Epidermal melanocyte (primary cell): ENCODE measurements around the gene PXDN.

ENCODE experiments used
- DNase-seq: peaks from one replicate; pipeline ENCODE4 v3.0.0; 2011; ENCODE audit warnings: low spot score; ENCODE audit not compliant: insufficient read length

PXDN gene

DNA sequence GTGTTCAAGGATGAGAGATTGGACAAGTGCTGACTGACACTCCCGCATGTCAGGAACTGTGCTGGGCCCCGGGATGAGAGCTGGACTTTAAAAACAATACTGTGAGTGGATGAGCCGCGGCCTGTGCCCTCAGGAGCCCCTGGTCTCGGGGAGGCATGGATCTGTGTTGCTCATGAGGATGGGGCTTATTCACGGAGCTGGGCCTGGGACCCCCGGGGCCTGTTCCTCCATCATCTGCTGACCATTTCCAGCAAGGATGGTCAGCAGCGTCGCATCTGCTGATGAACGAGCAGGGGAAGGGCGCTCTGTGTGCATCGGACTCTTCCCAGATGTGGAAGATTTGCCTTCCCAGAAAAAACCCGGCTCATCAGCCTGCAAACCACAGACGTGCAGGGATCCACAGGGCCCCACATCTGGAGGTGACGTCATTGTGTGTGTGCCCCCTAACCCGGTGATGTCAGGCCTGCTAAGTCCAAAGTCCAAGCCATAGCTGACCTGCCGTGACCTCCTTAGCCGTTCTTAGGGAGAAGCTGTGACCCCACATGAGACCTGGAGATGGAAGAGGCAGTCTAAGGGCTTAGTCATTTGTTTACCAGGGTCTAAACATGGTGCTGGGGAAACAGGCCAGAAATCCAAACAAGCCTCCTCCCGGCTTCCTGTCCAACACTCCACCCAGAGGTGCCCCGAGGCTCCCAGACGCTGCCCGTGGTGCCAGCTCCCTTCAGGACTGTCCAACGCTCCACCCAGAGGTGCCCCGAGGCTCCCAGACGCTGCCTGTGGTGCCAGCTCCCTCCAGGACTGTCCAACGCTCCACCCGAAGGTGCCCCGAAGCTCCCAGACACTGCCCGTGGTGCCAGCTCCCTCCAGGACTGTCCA is 143.9 kb downstream of the PXDN start:
- DNase-seq = no peak

DNA sequence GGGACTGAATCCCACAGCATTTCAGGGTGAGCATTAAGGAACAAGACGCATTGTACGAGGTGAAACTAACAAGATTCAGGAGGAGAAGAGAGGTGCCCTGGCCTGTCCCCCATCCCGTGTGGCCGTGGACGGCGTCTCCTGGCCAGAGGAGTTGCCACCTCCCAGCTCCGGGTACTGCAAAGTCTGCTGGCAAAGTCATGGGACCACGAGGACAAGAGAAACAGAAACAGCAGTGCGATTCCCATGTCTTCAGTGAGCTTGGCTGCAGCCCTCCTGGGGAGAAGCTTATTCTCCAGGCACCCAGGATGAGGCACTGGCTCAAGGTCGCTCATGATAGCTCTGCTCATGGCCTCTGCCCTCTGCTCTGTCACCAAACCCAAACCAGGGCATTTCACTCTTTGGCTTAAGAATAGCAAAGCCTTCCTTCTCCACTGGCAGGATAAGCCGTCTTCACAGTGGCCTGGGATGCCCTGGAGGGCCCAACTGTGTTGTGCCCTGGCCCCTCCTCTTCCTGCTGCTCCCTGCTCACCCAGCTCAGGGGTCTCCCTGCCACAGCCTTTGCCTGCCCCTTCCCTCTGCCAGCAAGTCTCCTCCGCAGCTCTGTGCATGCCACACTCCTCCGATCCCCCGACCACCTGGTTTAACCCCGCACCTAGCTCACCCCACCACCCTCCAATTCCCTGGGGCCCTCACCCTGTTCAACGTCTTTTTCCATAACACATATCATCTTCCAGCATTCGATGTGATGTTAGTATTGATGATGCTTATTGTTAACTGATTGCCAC is 144.8 kb downstream of the PXDN start:
- no peak for DNase-seq

DNA sequence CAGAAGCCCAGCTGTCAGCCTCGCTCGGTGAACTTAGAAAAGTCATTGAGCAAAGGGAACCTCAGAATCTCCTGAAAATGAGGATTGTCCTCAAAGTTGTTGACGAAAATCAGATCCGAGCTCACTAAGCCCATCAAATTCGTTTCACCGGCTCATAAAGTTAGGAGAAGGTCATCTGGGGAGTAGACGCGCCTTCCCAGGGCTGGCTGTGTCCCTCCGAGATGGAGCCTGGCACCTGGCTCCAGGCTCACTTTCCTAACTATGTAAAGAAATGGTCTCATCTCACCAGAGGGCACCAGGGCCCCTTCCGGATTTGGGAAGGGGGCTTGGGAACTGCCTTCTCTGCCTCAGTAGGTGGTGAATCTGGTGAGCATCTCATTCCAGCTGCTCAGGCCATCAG is 145.5 kb downstream of the PXDN start:
- DNase-seq = no peak

DNA sequence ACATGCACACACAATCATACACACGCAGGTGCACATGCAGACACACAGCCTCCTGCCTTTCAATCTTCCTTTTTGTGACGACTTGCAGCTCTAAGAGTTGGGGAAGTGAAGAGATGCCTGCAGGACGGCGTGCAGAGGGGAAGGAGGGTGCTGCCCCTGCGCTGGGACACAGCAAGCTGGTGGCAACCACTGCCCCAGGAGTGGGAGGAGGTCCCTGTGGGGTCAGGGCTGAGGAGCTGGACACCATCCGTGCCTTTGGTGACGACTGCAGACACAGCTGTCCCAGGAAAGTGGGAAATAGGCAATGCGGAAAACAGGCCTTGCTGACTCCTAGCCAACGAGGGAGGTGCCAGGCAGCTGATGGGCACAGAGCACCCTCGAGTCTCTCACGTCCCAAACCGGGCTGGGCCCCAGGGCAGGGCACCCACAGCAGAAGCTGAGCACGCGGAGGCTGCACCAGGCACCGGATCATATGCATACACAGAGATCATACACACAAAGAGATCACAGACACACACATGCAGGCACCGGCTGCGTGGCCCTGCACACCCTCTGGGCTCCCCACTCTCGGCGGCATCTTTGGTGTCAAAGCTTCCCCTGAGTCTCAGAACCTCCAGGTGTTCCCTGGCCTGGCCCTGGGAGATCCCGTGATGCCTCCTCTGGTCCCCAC is 146.1 kb downstream of the PXDN start:
- no peak for DNase-seq

DNA sequence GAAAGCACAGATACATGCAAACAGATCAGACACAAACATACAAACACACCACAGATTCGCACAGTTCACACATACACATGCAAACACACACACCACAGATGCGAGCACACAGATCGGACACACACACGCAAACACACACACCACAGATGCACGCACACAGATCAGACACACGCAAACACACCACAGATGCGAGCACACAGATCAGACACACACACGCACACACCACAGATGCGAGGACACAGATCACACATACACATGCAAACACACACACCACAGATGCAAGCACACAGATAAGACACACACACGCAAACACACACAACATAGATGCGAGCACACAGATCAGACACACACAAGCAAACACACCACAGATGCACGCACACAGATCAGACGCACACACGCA is 149.0 kb downstream of the PXDN start:
- DNase-seq = no peak

DNA sequence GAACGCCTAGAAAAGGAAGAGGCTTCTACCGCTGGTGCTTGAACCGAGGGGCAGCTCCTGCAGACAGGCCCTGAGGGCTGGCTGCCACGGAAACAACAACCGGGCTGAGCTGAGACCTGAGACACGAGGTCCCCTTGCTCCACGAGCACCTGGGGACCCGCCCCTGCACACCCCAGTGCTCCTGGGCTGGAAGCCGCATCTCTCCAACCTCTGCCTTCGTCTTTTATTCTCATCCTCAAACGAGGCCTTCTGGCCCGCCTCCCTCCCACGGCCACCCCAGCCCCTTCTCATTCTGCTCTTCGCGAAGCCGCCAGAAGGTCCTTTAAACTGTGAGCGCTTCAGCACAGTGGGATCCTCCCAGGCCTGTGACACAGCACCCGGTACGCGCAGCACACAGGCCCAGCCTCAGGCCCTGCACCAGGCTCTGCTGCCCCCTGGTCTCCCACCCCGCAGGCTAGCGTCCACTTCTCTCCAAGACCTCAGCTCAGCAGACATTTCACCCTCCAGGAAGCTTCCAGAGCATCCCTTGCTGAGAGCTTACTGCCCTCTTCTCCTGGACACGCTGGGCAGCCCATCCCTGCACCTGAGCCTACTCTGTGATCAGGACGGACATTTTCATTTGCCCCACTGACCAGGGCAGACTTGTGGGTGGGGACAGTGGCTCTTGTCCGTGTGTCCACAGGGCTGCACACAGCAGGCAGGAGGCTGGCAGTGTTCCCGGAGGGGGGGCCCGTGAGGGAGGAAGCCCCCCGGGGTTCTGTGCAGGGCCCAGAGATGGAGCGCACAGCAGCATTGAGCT is 149.7 kb downstream of the PXDN start:
- no peak for DNase-seq

DNA sequence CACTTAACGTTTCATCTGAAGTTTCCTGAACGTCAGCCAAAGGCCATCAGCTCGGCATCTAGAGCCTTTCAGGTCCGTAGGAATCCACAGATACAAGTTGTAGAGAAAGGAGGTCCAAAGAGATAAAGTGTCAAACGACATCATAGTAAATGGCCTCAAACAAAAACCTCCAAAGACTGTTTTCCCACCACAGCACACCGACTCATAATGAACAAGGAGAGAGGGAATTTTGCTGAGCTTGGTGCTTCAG is 150.3 kb downstream of the PXDN start:
- DNase-seq = no peak

DNA sequence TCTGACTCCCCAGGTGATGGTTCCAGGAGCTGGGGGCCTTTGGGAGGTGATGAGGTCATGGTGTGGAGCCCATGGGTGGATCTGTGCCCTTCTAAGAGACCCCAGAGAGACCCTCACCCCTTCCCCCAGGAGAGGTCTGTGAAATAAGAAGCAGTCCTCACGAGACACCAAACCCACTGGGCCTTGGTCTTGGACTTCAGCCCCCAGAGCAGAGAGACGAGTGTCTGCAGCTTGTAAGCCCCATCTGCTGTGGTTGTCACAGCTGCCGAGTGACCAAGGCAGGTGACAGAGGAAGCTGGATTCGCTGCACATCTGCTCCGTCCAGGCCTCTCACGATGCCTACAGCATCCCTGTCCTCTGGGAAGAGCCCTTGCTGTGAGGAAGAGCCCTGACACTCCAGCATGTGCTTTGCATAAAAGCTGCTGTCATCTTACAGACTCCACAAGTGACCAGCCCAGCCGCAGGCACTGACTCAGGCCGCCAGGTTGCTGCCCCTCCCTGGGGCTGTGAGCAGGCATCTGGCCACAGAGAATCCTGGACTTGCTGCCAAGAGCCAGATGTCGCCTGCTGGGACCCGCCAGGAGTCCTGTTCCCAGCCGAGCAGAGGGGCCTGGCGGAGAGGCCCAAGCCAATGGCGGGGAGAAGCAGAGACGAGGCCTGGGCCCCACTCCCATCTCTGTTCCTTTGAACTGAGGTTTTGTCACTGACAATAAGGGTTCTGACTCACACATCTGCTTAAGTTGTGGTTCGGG is 150.8 kb downstream of the PXDN start:
- DNase-seq = no peak

DNA sequence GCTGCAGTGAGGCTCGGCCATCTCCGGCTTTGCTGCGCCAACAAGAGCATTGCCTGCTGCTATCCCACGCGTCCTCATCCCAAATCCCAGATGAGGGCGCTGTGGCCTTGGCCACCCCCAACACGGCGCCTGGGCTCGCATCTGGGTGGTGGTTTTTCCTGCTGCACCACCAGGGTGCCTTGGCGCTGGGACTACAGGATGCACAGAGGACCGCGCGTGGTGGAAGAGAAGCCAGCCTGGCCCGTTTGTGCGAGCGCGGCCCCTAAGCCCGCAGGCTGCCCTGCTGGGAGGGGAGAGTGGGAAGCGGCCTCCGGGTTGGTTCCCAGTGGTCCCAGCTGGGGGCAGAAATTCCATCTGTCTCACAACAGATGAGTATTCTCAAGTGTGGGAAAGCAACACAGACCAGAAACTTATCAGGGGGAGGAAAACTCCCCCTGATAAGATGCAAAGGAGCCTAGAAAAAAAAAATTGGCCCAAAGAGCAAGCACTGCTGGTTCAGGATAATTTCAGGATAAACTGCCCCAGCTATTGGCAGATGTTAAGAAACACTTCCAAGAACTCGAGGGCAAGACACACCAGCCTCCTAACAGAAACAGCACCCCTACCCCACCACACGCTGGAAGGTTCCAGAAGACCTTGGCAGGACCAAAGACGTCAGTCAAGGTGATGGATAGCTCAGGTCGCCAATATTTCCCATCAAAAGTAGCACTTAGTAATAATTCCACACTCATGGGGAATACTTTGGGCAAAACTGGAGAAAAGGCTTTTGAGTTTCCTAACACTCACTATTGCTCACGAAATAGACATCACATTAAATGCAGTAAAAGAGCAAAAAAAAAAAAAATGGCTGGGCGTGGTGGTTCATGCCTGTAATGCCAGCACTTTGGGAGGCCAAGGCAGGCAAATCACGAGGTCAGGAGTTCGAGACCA is 152.1 kb downstream of the PXDN start:
- DNase-seq = no peak

DNA sequence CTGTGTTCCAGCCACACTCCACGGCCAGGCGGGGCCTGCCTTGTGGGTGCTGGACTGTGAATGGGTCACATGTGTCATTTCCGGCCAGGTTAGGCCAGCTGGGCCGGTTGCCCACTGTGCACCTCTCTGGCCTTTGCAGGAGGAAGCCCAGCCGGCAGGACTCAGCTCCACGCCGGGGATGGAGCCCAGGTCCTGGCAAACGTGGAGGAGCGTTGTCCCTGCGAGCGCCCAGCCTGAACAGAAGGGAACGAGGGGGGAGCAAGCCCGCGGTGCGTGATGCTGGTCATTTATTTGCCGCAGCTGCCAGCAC is 152.9 kb downstream of the PXDN start:
- DNase-seq = no peak

DNA sequence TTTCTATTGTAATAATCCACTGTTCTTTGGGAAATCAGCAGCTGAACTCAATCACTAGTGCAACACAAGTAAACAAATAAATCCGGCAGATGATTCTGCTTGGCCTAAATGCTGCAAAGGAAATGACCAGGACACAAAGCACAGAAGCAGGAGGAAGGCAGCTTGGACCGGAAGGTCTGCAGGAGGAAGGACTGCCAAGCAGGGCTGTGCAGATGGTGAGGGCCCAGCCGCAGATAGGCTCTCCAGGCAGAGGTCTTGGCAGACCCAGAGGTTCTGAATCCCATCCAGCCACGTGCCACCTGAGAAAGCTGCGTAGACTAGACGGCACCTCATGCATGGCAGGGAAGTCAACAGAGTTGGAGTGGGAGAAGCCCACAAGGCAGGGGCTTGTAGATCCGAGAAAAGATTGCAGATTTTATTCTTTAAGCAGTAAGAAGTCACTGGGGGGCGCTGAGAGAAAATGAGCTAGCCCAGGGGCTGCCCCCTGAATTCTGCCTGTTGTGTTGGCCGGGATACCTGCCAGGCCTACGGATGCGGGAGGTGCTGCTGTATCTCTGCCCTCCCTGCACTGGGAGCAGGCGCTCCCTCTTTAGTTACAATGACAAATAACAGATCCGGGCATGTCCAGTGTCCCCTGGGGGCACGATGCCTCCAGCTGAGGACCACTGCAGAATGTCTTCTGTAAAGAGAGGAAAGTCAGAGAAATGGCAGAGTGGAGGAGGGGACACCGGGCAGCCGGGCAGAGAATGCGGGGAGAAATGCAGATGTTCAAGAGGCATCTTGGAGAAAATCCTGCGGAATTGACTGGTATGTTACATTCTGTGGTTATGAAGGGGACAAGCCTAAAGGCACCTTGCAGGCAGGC is 153.5 kb downstream of the PXDN start:
- no peak for DNase-seq

DNA sequence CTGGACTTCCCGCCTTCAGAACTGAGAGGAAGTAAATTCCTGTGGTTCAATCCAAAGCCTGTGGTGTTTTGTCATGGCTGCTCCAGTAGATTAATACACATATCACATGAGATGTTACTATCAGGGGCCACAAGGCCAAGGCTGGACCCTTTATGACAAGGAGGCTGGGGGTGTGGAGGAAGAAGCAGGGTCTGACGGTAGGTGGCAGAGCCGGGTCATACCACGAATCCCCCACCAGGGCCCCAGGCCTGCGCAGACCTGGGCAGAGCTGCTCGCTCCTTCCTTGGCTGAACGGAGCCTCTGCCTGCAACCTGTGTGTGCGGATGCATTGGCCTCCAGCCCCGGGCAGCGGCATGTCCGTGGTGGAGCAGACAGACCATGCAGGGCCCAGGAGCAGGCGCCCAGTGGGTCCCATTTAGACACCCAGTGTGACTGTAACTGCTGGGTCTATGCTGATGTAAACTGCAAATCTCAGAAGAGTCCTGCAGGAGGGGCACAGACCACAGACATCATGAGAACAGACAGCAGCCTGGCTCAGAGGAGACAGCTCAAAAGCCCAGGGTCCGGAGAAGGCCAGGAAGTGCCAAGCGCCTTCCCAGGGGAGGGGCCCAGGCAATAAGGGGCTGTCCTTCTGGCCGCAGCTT is 155.2 kb downstream of the PXDN start:
- no peak for DNase-seq

DNA sequence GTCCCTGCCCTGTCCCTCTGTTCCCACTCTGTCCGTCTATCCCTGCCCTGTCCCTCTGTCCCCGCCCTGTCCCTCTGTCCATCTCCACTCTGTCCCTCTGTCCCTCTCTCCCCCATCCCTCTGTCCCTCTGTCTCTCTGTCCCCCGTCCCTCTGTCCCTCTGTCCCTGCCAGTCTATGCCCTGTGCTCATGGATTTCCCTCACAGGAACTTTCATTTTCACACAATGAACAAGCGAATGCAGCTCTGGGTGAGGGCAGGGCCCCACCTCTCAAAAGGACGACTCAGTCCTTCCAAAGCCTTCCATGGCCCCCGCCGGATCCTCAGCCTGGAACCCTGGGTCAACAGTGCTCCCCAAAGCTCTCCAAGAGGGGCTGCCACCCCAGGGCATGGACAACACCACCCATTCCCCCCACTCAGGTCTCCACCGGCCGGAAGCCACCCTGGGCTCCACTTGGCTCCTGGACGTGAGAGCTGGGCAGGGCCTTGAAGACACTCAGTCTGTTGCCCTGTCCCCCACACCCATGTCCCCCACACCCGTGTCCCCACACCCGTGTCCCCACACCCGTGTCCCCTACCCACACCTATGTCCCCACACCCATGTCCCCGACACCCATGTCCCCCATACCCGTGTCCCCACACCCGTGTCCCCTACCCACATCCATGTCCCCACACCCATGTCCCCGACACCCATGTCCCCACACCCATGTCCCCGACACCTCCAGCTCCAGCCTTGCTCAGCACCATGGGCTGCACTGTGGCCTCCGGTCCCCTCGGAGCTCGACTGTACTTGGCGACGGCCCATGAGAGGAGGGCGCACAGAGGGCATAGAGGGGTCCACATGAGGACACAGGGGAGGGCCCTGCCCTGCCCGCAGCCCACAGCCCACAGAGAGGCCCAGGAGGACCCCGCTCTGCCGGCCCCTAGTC is 156.0 kb downstream of the PXDN start:
- no peak for DNase-seq

DNA sequence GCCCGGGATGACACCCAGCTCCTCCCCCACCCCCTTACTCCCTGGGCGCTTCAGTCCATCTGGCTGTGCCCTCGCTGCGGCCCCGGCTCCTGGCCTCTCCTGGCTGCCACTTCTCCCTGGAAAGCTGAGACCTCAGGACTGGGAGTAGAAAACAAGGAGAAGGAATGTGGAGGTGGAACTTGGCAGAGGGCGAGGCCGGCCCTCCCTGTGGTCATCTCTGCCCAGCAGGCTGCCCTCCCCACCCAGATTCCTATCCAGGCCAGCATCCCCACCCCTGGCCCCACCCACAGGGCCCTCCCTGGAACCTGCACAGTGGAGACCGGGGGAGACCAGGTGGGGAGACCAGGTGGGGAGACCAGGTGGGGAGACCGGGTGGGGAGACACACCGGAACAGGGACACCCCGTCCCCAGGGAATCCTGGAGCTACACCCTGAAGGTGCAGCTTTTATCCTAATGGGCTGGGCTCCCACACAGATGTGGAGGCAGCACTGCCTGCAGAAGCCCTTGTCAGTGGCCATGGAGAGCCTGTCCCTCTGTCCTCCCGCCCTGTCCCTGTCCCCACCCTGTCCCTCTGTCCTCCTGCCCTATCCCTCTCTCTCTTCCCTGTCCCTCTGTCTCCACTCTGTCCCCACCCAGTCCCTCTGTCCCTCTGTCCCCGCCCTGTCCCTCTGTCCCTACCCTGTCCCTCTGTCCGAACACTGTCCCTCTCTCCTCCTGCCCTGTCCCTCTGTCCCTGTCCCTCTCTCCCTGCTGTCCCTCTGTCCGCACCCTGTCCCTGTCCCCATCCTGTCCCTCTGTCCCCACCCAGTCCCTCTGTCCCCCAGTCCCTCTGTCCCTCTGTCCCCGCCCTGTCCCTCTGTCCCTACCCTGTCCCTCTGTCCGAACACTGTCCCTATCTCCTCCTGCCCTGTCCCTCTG is 157.1 kb downstream of the PXDN start:
- DNase-seq = no peak

DNA sequence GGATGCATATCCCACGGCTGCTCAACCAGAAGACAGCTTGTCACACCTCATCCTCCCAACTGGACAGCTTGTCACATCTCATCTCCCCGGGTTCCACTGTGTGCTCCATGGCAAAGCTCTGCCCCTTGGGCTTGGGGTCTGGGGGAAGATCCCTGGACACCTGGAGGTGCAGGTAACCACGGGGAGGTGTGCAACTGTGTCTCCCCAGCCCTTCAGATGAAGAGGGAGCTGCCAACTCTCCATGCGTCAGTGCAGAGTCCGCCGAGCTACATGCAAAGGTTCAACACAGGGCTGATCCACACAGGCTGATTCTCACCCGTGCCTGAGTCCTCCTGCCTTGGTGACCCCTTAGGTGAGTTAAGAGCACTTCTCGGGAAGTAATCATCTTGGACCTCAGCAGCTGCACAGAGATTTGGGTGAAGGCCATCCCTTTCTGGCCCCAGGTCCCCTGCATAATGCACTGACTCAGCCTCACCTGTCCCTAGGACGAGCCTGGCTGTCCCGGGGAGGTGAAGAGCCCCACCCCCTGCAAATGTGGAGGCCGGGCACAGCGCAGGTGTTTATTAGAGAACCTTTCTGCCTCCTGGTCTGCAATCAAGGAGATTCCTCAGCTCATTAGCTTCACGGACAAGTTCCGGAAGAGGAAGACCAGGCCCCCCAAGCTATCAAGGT is 157.9 kb downstream of the PXDN start:
- no peak for DNase-seq

DNA sequence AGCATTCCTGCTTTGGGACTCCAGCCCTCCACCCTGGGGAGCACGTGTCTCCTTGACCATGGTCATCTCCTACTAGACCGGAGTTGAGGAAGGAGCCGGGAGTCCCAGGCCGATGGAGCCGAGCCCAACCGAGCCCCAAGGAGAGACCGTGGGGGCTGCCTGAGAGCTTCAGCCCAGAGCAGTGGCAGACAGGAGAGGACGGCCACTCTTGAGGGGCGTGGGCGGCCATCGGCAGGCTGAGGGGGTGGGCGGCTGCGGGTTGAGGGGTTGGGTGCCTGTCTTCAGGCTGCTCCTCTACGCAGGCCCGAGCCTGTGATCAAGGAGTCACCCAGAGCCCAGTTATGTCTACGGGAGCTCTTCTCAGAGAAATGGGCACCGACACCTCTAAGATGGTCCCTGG is 158.7 kb downstream of the PXDN start:
- DNase-seq = no peak
